Thyroid gland (tissue), 4 donors: ENCODE results near the gene PAK4.

Experiments used
- POLR2A ChIP-seq, 2 donors: fragments of 450-650 bp; IDR thresholded peaks; one replicate each; pipeline ENCODE4 v1.6.1; 2017; ENCODE audit warnings: antibody characterized with exemption in 2 of 2, mild to moderate bottlenecking in 2 of 2, moderate library complexity in 1 of 2
- TF ChIP-seq, protein P1 (sequence below), 6 experiments: fragments of 200-600 bp in 3 of 6; fragments of 450-650 bp in 3 of 6; sonication (generic) in 3 of 6; IDR thresholded peaks; one replicate each; pipeline ENCODE4 v1.5.1; 2016 to 2019; ENCODE audit warnings: antibody characterized with exemption in 6 of 6, mild to moderate bottlenecking in 2 of 6, inconsistent platforms in 1 of 6, moderate library complexity in 1 of 6

GRCh38 chr19:39127812-39128515, 2.4 kb downstream of the PAK4 start:
- TF ChIP-seq, protein P1, sequence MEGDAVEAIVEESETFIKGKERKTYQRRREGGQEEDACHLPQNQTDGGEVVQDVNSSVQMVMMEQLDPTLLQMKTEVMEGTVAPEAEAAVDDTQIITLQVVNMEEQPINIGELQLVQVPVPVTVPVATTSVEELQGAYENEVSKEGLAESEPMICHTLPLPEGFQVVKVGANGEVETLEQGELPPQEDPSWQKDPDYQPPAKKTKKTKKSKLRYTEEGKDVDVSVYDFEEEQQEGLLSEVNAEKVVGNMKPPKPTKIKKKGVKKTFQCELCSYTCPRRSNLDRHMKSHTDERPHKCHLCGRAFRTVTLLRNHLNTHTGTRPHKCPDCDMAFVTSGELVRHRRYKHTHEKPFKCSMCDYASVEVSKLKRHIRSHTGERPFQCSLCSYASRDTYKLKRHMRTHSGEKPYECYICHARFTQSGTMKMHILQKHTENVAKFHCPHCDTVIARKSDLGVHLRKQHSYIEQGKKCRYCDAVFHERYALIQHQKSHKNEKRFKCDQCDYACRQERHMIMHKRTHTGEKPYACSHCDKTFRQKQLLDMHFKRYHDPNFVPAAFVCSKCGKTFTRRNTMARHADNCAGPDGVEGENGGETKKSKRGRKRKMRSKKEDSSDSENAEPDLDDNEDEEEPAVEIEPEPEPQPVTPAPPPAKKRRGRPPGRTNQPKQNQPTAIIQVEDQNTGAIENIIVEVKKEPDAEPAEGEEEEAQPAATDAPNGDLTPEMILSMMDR (IDR thresholded peaks at IDR 0.05), result no peak
- no peak for TF ChIP-seq POLR2A (IDR thresholded peaks at IDR 0.05)
